ENCODE measurements around the gene LVRN. TPM values are rescaled to one million over a fixed set of nuclear protein-coding genes. Genes with fewer than 3 reads are reported as not detected.

LVRN gene
- total and polyA plus RNA-seq, 2 donors from 2014 or later = not detected

- H3K27me3 ChIP-seq (ENCODE audit: control insufficient read depth, insufficient read depth, low read length) = peaks cover 21% of the 10 kb centered on the region
- no peaks in the 10 kb centered on the region for H3K36me3 ChIP-seq (ENCODE audit: control insufficient read depth in 2 of 3, insufficient read depth in 3 of 3, low read length in 3 of 3)
Observed at GRCh38 chr5:115963566-115963965, 1.3 kb downstream of the LVRN start.

GRCh38 chr5:115968770-115969169 lies 6.5 kb downstream of the LVRN start:
- intact Hi-C loops (cut with DNase I) = no loop called here

More at GRCh38 chr5:115963566-115963965, 1.3 kb downstream of the LVRN start:
- Histone ChIP-seq H3K9me3 (ENCODE audit: control insufficient read depth in 2 of 3, insufficient read depth in 1 of 3, low read length in 3 of 3) (no peaks in the 10 kb centered on the region), H3K27ac (ENCODE audit: low read depth in 2 of 2, low read length in 2 of 2) (no peak overlapping the region), H3K9ac (ENCODE audit: low read length in 3 of 3) (no peak overlapping the region), H3K4me1 (ENCODE audit: control insufficient read depth in 2 of 3, insufficient read depth in 2 of 3, low read depth in 1 of 3, low read length in 3 of 3) (peaks cover 0 to 8% (median 0%) of the 10 kb centered on the region in 3 donors), H3K4me3 (ENCODE audit: low read length in 3 of 3) (no peak overlapping the region)
- DNase-seq = peak; percentile 15 to 39 (median 22)
- FAIRE-seq = no peak
- intact Hi-C loops (cut with DNase I) = no loop called here
- TF ChIP-seq CTCF (IDR thresholded peaks at IDR 0.05; ENCODE audit: borderline replicate concordance, extremely low read depth, insufficient read depth) = no peak

GRCh38 chr5:115977096-115977495 lies 14.8 kb downstream of the LVRN start:
- Histone ChIP-seq H3K4me3 (ENCODE audit: low read length in 3 of 3) (no peak overlapping the region), H3K27ac (ENCODE audit: low read depth in 2 of 2, low read length in 2 of 2) (no peak overlapping the region), H3K9ac (ENCODE audit: low read length in 3 of 3) (no peak overlapping the region), H3K9me3 (ENCODE audit: control insufficient read depth in 2 of 3, insufficient read depth in 1 of 3, low read length in 3 of 3) (peaks cover 0 to 4% (median 0%) of the 10 kb centered on the region in 3 donors), H3K36me3 (ENCODE audit: control insufficient read depth in 2 of 3, insufficient read depth in 3 of 3, low read length in 3 of 3) (no peaks in the 10 kb centered on the region), H3K4me1 (ENCODE audit: control insufficient read depth in 2 of 3, insufficient read depth in 2 of 3, low read depth in 1 of 3, low read length in 3 of 3) (no peaks in the 10 kb centered on the region), H3K27me3 (ENCODE audit: control insufficient read depth, insufficient read depth, low read length) (no peaks in the 10 kb centered on the region)
- intact Hi-C loops (cut with DNase I) = no loop called here
- DNase-seq (no peak), FAIRE-seq (no peak)
- no peak for TF ChIP-seq CTCF (IDR thresholded peaks at IDR 0.05; ENCODE audit: borderline replicate concordance, extremely low read depth, insufficient read depth)

More at GRCh38 chr5:115968770-115969169, 6.5 kb downstream of the LVRN start:
- no peak for TF ChIP-seq CTCF (IDR thresholded peaks at IDR 0.05; ENCODE audit: borderline replicate concordance, extremely low read depth, insufficient read depth)
- Histone ChIP-seq H3K9me3 (ENCODE audit: control insufficient read depth in 2 of 3, insufficient read depth in 1 of 3, low read length in 3 of 3) (no peaks in the 10 kb centered on the region), H3K27me3 (ENCODE audit: control insufficient read depth, insufficient read depth, low read length) (no peaks in the 10 kb centered on the region), H3K36me3 (ENCODE audit: control insufficient read depth in 2 of 3, insufficient read depth in 3 of 3, low read length in 3 of 3) (no peaks in the 10 kb centered on the region), H3K4me3 (ENCODE audit: low read length in 3 of 3) (no peak overlapping the region), H3K4me1 (ENCODE audit: control insufficient read depth in 2 of 3, insufficient read depth in 2 of 3, low read depth in 1 of 3, low read length in 3 of 3) (no peaks in the 10 kb centered on the region), H3K9ac (ENCODE audit: low read length in 3 of 3) (no peak overlapping the region), H3K27ac (ENCODE audit: low read depth in 2 of 2, low read length in 2 of 2) (no peak overlapping the region)
- no peak for DNase-seq
- FAIRE-seq = no peak

GRCh38 chr5:115977988-115978387 lies 15.7 kb downstream of the LVRN start:
- Histone ChIP-seq H3K9ac (ENCODE audit: low read length in 3 of 3) (no peak overlapping the region), H3K27me3 (ENCODE audit: control insufficient read depth, insufficient read depth, low read length) (no peaks in the 10 kb centered on the region), H3K27ac (ENCODE audit: low read depth in 2 of 2, low read length in 2 of 2) (no peak overlapping the region), H3K9me3 (ENCODE audit: control insufficient read depth in 2 of 3, insufficient read depth in 1 of 3, low read length in 3 of 3) (peaks cover 0 to 4% (median 0%) of the 10 kb centered on the region in 3 donors), H3K4me1 (ENCODE audit: control insufficient read depth in 2 of 3, insufficient read depth in 2 of 3, low read depth in 1 of 3, low read length in 3 of 3) (no peaks in the 10 kb centered on the region), H3K36me3 (ENCODE audit: control insufficient read depth in 2 of 3, insufficient read depth in 3 of 3, low read length in 3 of 3) (no peaks in the 10 kb centered on the region), H3K4me3 (ENCODE audit: low read length in 3 of 3) (no peak overlapping the region)
- intact Hi-C loops (cut with DNase I) = no loop called here
- no peak for TF ChIP-seq CTCF (IDR thresholded peaks at IDR 0.05; ENCODE audit: borderline replicate concordance, extremely low read depth, insufficient read depth)
- FAIRE-seq = no peak
- DNase-seq = peak in 2 of 5 donors; percentile 33 to 40

All from kidney (tissue), 14 donors.